GM19043 (cell line): Measurements from ENCODE around the gene MXI1.
A peak's percentile ranks its signal among the peaks of the same experiment; 100 is the strongest.
"Not testable (repeated sequence)": the region's sequence is repeated elsewhere in the genome, so short reads cannot be mapped to it uniquely, and the experiment has no call there.

ENCODE experiments used
- ATAC-seq: cut with Tn5 transposase; IDR thresholded peaks from one replicate; pipeline ENCODE4 v1.9.1; 2021; ENCODE audit warnings: low read depth; ENCODE audit not compliant: unreplicated experiment

The MXI1 gene

GRCh38 chr10:110179220-110179619 is 28.2 kb upstream of the MXI1 start:
- ATAC-seq, result no peak

DNA sequence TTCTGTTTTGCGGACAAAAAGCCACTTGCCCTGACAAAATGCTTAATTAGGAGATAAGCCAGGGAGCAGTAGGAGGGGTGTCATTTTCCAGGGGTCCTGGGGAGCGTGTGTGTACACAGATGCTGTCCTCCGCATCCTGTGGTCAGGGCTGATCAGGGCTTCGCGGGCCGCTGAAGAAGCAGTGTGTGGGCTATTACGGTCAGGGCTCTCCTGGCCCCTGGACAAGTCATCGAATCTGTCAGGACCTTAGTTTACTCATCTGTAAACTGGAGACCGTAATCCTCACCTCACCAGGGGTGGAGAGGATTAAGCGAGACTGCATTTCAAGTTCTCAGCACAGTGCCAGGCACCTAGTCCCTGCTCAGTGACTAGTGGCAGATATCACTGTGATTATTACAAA is 26.0 kb upstream of the MXI1 start:
- ATAC-seq, result no peak

DNA sequence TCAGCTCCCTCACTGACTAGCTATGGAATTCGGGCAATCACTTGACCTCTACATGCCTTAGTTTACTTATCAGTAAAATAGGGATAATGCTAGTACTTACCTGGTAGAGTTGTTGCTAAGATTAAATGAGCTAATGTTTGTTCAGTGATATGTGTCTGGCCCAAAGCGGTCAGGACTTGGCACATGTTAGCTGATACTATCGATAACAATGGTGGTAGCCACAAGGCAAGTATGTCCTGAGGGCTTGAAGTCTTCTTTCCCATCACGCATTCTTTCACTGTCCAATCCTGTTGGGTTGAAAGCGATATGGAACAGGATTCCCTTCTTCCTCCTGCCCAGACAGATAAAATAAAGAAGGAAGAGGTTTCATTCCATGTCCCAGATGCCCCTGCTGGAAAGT is 25.5 kb upstream of the MXI1 start:
- no peak for ATAC-seq

GRCh38 chr10:110184398-110184797 is 23.0 kb upstream of the MXI1 start:
- no peak for ATAC-seq

GRCh38 chr10:110185646-110186182 is 21.7 kb upstream of the MXI1 start:
- not testable (repeated sequence) for ATAC-seq

DNA sequence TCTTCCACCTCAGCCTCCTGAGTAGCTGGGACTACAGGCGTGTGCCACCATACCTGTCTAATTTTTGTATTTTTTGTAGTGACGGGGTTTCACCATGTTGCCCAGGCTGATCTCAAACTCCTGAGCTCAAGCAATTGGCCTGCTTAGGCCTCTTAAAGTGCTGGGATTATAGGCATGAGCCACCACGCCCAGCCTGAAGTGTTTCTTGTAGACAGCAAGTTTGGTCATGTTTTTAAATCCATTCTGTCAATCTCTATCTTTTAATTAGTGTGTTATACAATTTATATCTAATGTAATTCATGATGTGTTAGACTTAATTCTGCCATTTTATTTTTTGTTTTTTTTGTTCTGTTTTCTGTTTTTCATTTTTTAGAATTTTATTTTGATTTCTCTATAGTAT is 17.2 kb upstream of the MXI1 start:
- ATAC-seq, result no peak

- no peak for ATAC-seq
These were observed 14.9 kb upstream of the MXI1 start for GRCh38 chr10:110192552-110192951.

DNA sequence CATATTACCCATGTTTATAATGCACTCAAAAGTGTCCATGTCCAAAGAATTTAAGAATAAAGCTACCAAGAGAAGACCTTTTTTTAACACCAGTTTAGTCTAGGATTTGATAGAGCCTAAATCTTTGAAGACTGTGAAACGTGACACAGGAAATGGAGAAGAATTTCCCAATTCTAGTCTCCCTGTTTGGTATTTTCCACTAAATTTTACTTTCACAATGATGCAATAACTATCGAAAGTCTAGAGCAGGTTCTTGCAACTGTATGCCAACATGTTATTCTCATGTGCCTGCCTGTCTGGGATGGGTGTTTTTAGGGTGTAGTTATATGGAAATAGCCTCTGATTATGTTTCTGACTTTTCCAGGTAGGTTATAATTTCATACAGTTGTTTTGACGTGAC is 6.9 kb upstream of the MXI1 start:
- no peak for ATAC-seq

DNA sequence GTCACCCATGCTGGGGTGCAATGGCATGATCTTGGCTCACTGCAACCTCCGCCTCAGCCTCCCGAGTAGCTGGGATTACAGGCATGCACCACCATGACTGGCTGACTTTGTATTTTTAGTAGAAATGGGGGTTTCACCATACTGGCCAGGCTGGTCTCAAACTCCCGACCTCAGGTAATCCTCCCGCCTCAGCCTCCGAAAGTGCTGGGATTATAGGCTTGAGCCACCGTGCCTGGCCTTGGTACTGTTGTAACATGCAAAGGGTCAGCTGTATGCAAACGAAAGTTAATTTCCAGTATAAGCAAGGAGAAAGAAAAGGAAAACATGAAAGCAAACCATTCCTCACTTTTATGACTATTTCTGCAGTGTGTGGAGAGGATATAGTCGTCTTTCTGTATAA is 6.4 kb upstream of the MXI1 start:
- ATAC-seq, result not testable (repeated sequence)

- ATAC-seq, result no peak
These were observed 3.6 kb upstream of the MXI1 start for GRCh38 chr10:110203500-110204455.

GRCh38 chr10:110205051-110205675 is 2.2 kb upstream of the MXI1 start:
- no peak for ATAC-seq

- ATAC-seq, result no peak
These were observed 604 bp downstream of the MXI1 start for GRCh38 chr10:110207805-110208613.

DNA sequence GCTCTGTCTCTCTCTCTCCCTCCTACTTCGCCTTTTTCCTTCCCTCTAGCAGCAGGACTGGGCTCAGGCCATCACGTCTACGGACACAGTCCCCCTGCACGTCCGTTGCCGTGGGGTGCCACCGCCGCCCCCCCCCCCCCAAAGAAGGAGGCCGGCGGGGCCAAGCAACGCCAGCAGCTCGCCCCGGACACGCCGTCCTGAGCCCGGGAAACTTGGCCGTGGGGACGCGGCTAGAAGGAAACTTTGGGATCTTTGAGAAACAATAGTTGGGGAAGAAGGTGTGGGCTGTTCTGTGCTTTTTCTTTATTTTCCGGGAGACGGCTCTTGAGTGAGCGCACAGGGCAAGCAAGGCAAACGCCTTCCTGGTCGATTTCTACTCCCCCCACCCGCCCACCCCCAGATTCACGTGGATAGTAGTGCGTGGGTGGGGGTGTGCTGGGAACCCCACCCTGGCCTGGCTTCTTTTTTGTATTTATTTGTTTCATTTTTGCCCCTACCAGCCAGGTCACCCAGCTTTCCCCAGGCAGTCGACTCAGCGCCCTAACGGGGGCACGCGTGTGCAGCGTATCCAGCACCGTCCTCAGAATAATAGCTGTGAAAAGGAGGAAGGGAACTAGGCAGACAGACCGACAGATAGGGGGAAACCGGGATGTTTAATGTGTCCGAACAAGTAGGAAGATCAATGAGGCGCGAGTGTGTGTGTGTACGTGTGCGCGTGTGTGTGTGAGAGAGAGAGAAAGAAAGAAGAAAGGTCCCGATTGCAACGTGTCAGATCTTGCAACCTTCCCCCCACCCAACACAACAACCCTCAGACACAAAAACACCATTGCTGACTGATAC is 1.4 kb downstream of the MXI1 start:
- ATAC-seq, result no peak

DNA sequence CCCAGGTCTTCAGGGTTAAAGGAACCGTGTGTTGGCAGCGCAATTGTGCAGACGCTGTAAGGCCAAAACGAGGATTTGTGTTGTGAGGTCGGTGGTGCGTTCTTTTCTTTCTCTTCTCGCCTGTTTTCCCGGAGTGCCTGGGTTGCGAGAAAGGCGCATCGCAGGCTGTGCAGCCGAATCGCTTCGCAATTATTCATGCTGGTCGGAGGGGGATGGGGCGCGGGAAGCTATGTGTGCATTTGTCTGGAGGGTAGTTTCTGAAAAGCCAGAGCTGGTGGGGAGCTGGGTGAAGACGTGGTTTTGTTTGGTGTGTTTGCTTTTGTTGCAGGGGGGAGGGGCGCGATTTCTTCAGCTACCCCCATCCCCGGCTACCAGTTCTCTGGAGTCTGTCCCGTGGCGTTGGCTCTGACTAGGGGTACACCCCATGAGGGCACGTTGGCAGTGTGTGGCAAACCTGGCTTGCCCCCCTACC is 2.1 kb downstream of the MXI1 start:
- ATAC-seq, result no peak

- ATAC-seq, result no peak
These were observed 2.7 kb downstream of the MXI1 start for GRCh38 chr10:110209926-110210673.

- peak; percentile 70 for ATAC-seq
These were observed 3.5 kb downstream of the MXI1 start for GRCh38 chr10:110210674-110211464.

DNA sequence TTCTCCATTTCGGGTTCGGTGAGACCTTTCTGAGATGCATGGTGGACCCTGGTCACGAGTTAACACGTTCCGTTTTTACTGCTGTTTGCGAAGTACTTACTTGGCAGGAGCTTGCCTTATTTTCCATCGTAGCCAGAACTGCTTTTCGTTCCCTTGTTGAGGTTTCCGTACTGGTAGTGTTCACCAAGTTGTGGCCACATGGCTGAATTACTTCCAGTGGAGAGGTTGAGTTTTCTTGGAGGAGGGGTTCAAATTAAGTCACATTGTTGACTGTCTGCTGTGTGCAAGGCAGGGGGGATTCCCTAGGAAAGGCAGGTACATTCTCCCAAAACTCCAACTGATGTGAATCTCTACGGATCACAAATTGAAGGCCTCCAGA is 4.0 kb downstream of the MXI1 start:
- ATAC-seq, result no peak
